ENCODE measurements around the gene TRIM47. TPM values are rescaled to one million over a fixed set of nuclear protein-coding genes. Genes with fewer than 3 reads are reported as not detected.

TRIM47 gene
- total and polyA plus RNA-seq, 4 donors = 6.9 to 18.5 (median 13.8) TPM

DNA sequence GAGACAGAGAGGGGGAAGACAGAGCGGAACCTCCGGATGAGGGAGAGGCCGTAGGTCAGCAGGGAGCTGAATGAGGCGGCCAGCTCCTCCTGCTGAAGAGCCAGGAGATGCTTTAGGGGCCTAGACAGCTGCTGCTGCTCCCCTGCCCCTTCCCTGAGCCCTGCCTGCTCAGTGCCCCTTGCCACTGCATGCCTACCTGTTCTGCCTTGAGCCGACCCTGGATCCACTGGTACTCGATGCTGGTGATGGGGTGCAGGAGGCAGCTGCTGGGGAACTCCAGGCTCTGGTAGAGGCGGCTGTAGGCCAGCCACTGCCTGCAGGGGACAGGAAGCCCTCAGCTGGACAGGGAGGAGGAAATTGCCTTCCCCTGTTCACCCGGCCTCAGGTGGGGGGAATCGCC, 41.8 kb downstream of the TRIM47 start:
- Histone ChIP-seq H3K27ac (ENCODE audit: low read depth in 1 of 2, low read length in 2 of 2) (no peak overlapping the region), H3K27me3 (ENCODE audit: control insufficient read depth in 4 of 4, insufficient read depth in 4 of 4, low read length in 3 of 4) (no peaks in the 10 kb centered on the region), H3K4me3 (ENCODE audit: low read depth in 1 of 3, low read length in 3 of 3) (no peak overlapping the region), H3K9me3 (ENCODE audit: control insufficient read depth in 4 of 4, low read length in 3 of 4) (no peaks in the 10 kb centered on the region), H3K4me1 (ENCODE audit: control insufficient read depth in 4 of 4, insufficient read depth in 4 of 4, low read length in 3 of 4) (peaks cover 0 to 2% (median 0%) of the 10 kb centered on the region in 4 donors), H3K9ac (ENCODE audit: low read depth in 1 of 2, low read length in 2 of 2) (no peak overlapping the region), H3K36me3 (ENCODE audit: control insufficient read depth in 4 of 4, insufficient read depth in 3 of 4, low read depth in 1 of 4, low read length in 3 of 4) (peaks cover 9 to 43% (median 17%) of the 10 kb centered on the region in 4 donors)
- DNase-seq (ENCODE audit: low spot score) = no peak
- no peak for TF ChIP-seq EGR1 (IDR thresholded peaks at IDR 0.05; ENCODE audit: low read depth in 2 of 2)
- TF ChIP-seq, protein P1, sequence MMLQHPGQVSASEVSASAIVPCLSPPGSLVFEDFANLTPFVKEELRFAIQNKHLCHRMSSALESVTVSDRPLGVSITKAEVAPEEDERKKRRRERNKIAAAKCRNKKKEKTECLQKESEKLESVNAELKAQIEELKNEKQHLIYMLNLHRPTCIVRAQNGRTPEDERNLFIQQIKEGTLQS (IDR thresholded peaks at IDR 0.05) = no peak
- TF ChIP-seq YY1 (IDR thresholded peaks at IDR 0.05) = no peak
- TF ChIP-seq RAD21 (IDR thresholded peaks at IDR 0.05) = no peak
- TF ChIP-seq RXRA (IDR thresholded peaks at IDR 0.05) = no peak
- TF ChIP-seq, protein P2, sequence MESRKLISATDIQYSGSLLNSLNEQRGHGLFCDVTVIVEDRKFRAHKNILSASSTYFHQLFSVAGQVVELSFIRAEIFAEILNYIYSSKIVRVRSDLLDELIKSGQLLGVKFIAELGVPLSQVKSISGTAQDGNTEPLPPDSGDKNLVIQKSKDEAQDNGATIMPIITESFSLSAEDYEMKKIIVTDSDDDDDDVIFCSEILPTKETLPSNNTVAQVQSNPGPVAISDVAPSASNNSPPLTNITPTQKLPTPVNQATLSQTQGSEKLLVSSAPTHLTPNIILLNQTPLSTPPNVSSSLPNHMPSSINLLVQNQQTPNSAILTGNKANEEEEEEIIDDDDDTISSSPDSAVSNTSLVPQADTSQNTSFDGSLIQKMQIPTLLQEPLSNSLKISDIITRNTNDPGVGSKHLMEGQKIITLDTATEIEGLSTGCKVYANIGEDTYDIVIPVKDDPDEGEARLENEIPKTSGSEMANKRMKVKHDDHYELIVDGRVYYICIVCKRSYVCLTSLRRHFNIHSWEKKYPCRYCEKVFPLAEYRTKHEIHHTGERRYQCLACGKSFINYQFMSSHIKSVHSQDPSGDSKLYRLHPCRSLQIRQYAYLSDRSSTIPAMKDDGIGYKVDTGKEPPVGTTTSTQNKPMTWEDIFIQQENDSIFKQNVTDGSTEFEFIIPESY (IDR thresholded peaks at IDR 0.05) = no peak
- TF ChIP-seq FOXA2 (IDR thresholded peaks at IDR 0.05) = no peak
- TF ChIP-seq NR2F2 (IDR thresholded peaks at IDR 0.05) = no peak
- no peak for TF ChIP-seq FOXA1 (IDR thresholded peaks at IDR 0.05)
- 90% methylated on average over 9 of the region's 9 CpGs for WGBS

DNA sequence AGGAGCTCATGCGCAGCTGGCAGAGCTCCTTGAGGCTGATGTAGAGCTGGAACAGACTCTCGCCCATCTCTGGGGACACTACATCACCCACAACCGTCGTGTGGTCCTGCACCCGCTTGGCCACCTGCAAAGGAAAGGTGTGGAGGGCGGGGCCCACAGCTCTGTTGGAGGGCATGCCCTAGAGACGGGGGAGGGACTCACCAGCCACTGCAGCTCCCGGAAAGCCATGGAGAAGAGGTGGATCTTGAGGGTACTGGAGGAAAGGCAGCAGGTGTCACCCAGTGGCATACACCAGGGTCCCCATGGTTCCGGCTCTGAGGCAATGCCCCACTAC, 42.8 kb downstream of the TRIM47 start:
- Histone ChIP-seq H3K9ac (ENCODE audit: low read depth in 1 of 2, low read length in 2 of 2) (no peak overlapping the region), H3K36me3 (ENCODE audit: control insufficient read depth in 4 of 4, insufficient read depth in 3 of 4, low read depth in 1 of 4, low read length in 3 of 4) (peaks cover 9 to 42% (median 15%) of the 10 kb centered on the region in 4 donors), H3K4me3 (ENCODE audit: low read depth in 1 of 3, low read length in 3 of 3) (no peak overlapping the region), H3K9me3 (ENCODE audit: control insufficient read depth in 4 of 4, low read length in 3 of 4) (no peaks in the 10 kb centered on the region), H3K27me3 (ENCODE audit: control insufficient read depth in 4 of 4, insufficient read depth in 4 of 4, low read length in 3 of 4) (no peaks in the 10 kb centered on the region), H3K4me1 (ENCODE audit: control insufficient read depth in 4 of 4, insufficient read depth in 4 of 4, low read length in 3 of 4) (peaks cover 0 to 2% (median 0%) of the 10 kb centered on the region in 4 donors), H3K27ac (ENCODE audit: low read depth in 1 of 2, low read length in 2 of 2) (no peak overlapping the region)
- no peak for DNase-seq (ENCODE audit: low spot score)
- TF ChIP-seq RXRA (IDR thresholded peaks at IDR 0.05) (no peak), EGR1 (IDR thresholded peaks at IDR 0.05; ENCODE audit: low read depth in 2 of 2) (no peak), SP1 (IDR thresholded peaks at IDR 0.05) (no peak), HNF4A (conservative IDR thresholded peaks at IDR 0.05) (no peak)
- TF ChIP-seq, protein P3, sequence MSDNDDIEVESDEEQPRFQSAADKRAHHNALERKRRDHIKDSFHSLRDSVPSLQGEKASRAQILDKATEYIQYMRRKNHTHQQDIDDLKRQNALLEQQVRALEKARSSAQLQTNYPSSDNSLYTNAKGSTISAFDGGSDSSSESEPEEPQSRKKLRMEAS (IDR thresholded peaks at IDR 0.05) = no peak
- TF ChIP-seq, protein P4, sequence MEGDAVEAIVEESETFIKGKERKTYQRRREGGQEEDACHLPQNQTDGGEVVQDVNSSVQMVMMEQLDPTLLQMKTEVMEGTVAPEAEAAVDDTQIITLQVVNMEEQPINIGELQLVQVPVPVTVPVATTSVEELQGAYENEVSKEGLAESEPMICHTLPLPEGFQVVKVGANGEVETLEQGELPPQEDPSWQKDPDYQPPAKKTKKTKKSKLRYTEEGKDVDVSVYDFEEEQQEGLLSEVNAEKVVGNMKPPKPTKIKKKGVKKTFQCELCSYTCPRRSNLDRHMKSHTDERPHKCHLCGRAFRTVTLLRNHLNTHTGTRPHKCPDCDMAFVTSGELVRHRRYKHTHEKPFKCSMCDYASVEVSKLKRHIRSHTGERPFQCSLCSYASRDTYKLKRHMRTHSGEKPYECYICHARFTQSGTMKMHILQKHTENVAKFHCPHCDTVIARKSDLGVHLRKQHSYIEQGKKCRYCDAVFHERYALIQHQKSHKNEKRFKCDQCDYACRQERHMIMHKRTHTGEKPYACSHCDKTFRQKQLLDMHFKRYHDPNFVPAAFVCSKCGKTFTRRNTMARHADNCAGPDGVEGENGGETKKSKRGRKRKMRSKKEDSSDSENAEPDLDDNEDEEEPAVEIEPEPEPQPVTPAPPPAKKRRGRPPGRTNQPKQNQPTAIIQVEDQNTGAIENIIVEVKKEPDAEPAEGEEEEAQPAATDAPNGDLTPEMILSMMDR (IDR thresholded peaks at IDR 0.05; ENCODE audit: low read depth, low read length, missing input control) = no peak
- TF ChIP-seq, protein P2 (IDR thresholded peaks at IDR 0.05) = no peak
- WGBS = 91% methylated on average over 9 of the region's 9 CpGs
